Kidney (tissue), 14 donors: ENCODE measurements around the gene CPNE2. TPM values are rescaled to one million over a fixed set of nuclear protein-coding genes. Genes with fewer than 3 reads are reported as not detected.

Source experiments
- DNase-seq, 5 donors: peaks; one replicate each; pipeline ENCODE4 v3.0.0-alpha.2; 2013 to 2020
- FAIRE-seq: peaks from 2 replicates; lab custom pipeline; 2012; peaks lifted over from hg19 to GRCh38; lab: Jason Lieb, UNC
- H3K27ac ChIP-seq, 2 donors: one replicate each; pipeline ENCODE4 v1.7.0; 2013; ENCODE audit warnings: low read depth in 2 of 2, low read length in 2 of 2, inconsistent platforms in 1 of 2
- H3K27me3 ChIP-seq: one replicate; pipeline ENCODE4 v1.7.1; 2013; ENCODE audit warnings: low read length, inconsistent platforms; ENCODE audit not compliant: control insufficient read depth, insufficient read depth
- H3K36me3 ChIP-seq, 3 donors: one replicate each; pipeline versions ENCODE4 v1.7.0 to v1.7.1; 2013; ENCODE audit warnings: low read length in 3 of 3, control low read depth in 1 of 3, inconsistent platforms in 1 of 3; ENCODE audit not compliant: insufficient read depth in 3 of 3, control insufficient read depth in 2 of 3
- H3K4me1 ChIP-seq, 3 donors: one replicate each; pipeline versions ENCODE4 v1.7.0 to v1.7.1; 2013; ENCODE audit warnings: low read length in 3 of 3, inconsistent platforms in 1 of 3, low read depth in 1 of 3; ENCODE audit not compliant: control insufficient read depth in 2 of 3, insufficient read depth in 2 of 3
- H3K4me3 ChIP-seq, 3 donors: one replicate each; pipeline versions ENCODE4 v1.7.0 to v1.8.1; 2013; ENCODE audit warnings: low read length in 3 of 3, control low read depth in 1 of 3, inconsistent platforms in 1 of 3
- H3K9ac ChIP-seq, 3 donors: one replicate each; pipeline versions ENCODE4 v1.7.0 to v1.7.1; 2013; ENCODE audit warnings: low read length in 3 of 3, control low read depth in 1 of 3, inconsistent platforms in 1 of 3
- H3K9me3 ChIP-seq, 3 donors: one replicate each; pipeline versions ENCODE4 v1.7.0 to v1.7.1; 2013; ENCODE audit warnings: low read length in 3 of 3, control low read depth in 1 of 3, inconsistent platforms in 1 of 3; ENCODE audit not compliant: control insufficient read depth in 2 of 3, insufficient read depth in 1 of 3
- intact Hi-C: fragments of 100-400 bp; cut with DNase I; formaldehyde crosslinking; loops from one replicate; pipeline ENCODE4 v1.11.1; 2022
- polyA plus RNA-seq: library from polyadenylated mRNA; stranded (reverse); fragments of 350-450 nt; fragmentation: Illumina TruSeq; extraction: RNeasy Lipid Tissue Mini Kit (QIAGEN cat#74804); gene quantifications from one replicate; pipeline ENCODE4 v1.2.3, GENCODE V29; 2014; ENCODE audit warnings: low read depth, low replicate concordance; ENCODE audit not compliant: insufficient read depth
- total RNA-seq: library from RNA; stranded (reverse); fragmentation: NEBNext Ultra II Directional; extraction: Animal tissue kit (Norgen Biotek cat#: 25700); gene quantifications from one replicate; pipeline ENCODE4 v1.2.1, GENCODE V29; 2021
- TF ChIP-seq, protein P1 (sequence below): IDR thresholded peaks from 3 replicates; pipeline ENCODE4 v1.5.1; 2012; ENCODE audit warnings: mild to moderate bottlenecking, moderate library complexity, borderline replicate concordance; ENCODE audit not compliant: insufficient read depth; ENCODE audit errors: extremely low read depth
- donor health status: control.
- donor health status: control.
- donor health status: control.
- donor health status: control.
- donor health status: control.
- donor health status: DM: yes; HTN: yes; CAD: no.
- donor health status: Normal renal cell carcinoma (clear cell type).

Gene CPNE2
- total and polyA plus RNA-seq, 2 donors from 2014 or later, result 24.1 to 33.1 TPM

DNA sequence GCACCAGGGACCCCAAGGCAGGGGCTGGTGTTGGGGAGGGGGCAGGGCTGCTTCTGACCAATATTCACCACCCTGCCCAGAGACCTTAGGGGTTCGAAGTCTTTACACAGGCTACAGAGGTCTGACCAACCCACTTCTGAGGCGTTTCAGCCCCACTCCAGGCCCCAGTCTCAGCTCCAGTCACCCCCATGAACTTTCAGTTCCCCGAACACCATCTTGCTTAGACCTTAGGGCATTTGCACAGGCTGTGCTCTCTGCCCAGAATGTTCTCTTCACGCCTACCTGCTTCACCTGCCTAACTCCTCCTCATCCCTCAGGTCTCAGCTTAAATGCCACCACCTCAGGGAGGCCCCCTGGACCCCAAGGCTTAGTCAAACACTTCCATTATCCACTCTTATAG lies 25.8 kb upstream of the CPNE2 start:
- TF ChIP-seq, protein P1, sequence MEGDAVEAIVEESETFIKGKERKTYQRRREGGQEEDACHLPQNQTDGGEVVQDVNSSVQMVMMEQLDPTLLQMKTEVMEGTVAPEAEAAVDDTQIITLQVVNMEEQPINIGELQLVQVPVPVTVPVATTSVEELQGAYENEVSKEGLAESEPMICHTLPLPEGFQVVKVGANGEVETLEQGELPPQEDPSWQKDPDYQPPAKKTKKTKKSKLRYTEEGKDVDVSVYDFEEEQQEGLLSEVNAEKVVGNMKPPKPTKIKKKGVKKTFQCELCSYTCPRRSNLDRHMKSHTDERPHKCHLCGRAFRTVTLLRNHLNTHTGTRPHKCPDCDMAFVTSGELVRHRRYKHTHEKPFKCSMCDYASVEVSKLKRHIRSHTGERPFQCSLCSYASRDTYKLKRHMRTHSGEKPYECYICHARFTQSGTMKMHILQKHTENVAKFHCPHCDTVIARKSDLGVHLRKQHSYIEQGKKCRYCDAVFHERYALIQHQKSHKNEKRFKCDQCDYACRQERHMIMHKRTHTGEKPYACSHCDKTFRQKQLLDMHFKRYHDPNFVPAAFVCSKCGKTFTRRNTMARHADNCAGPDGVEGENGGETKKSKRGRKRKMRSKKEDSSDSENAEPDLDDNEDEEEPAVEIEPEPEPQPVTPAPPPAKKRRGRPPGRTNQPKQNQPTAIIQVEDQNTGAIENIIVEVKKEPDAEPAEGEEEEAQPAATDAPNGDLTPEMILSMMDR, result no peak
- Histone ChIP-seq H3K9me3 (no peaks in the 10 kb centered on the region), H3K36me3 (peaks cover 0 to 2% (median 0%) of the 10 kb centered on the region in 3 donors), H3K27ac (no peak overlapping the region), H3K9ac (no peak overlapping the region), H3K27me3 (no peaks in the 10 kb centered on the region), H3K4me3 (no peak overlapping the region), H3K4me1 (no peaks in the 10 kb centered on the region)
- FAIRE-seq, result no peak
- no peak for DNase-seq
- intact Hi-C loops, result no loop called here

DNA sequence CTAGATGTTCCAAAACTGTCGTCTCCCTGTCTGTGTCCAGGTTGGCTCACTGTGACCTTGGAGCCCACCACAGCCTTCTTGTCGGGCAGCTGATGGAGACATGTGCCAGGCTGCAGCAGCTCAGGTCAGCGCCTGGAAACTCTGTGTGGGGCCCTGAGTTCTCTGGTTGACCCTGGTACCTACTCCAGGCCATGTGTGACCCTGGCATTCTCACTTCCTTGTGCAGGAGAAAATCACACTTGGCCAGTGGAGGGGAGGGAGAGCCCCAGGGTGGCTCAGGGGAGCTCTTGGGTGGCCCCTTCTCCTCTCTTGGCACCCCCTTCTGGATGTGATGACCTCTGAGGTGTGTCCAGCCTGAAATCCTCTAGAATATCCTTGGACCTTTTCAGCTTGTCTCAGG lies 25.0 kb upstream of the CPNE2 start:
- intact Hi-C loops, result no loop called here
- H3K4me1 ChIP-seq, result no peaks in the 10 kb centered on the region
- FAIRE-seq (no peak), DNase-seq (no peak)
- H3K27ac ChIP-seq, result no peak overlapping the region
- no peak overlapping the region for H3K9ac ChIP-seq
- TF ChIP-seq, protein P1, result no peak
- H3K27me3 ChIP-seq, result no peaks in the 10 kb centered on the region
- H3K36me3 ChIP-seq, result peaks cover 0 to 2% (median 0%) of the 10 kb centered on the region in 3 donors
- no peak overlapping the region for H3K4me3 ChIP-seq
- H3K9me3 ChIP-seq, result no peaks in the 10 kb centered on the region

DNA sequence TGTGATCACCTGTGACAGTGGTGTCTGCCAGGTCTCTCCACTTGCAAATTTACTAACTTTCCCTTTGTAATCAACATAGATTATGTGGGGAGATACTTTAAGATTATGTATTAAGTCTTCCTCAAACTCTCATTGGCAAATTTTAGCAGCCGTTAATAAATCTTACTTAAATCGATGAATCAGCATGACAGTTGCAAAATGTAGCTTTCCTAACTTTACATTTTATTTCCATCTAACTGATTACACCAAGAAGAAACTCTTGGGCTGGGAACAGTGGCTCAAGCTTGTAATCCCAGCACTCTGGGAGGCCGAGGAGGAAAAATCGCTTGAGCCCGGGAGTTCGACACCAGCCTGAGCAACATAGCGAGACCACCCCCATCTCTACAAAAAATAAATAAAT lies 23.3 kb upstream of the CPNE2 start:
- no peak overlapping the region for H3K9ac ChIP-seq
- intact Hi-C loops, result no loop called here
- FAIRE-seq, result no peak

More for the DNA sequence above, 23.3 kb upstream of the CPNE2 start:
- H3K36me3 ChIP-seq, result peaks cover 0 to 2% (median 0%) of the 10 kb centered on the region in 3 donors
- DNase-seq, result no peak
- no peaks in the 10 kb centered on the region for H3K27me3 ChIP-seq
- H3K4me1 ChIP-seq, result no peaks in the 10 kb centered on the region
- TF ChIP-seq, protein P1, result no peak
- H3K9me3 ChIP-seq, result no peaks in the 10 kb centered on the region
- no peak overlapping the region for H3K27ac ChIP-seq
- no peak overlapping the region for H3K4me3 ChIP-seq
